HL-60/S4 treated with phorbol 12-myristate 13-acetate at 8.2 ng/mL for 4 days and 3 days (cell line): Measurements from ENCODE around the gene SERPINB2.
"Not testable (repeated sequence)": the region's sequence is repeated elsewhere in the genome, so short reads cannot be mapped to it uniquely, and the experiment has no call there.

ENCODE experiments used
- in situ Hi-C: fragments of 300-500 bp; cut with MboI; formaldehyde crosslinking; loops from 2 replicates; pipeline ENCODE4 v1.15.0; 2022; ENCODE audit warnings: low sequenced_read_pairs

Gene SERPINB2

DNA sequence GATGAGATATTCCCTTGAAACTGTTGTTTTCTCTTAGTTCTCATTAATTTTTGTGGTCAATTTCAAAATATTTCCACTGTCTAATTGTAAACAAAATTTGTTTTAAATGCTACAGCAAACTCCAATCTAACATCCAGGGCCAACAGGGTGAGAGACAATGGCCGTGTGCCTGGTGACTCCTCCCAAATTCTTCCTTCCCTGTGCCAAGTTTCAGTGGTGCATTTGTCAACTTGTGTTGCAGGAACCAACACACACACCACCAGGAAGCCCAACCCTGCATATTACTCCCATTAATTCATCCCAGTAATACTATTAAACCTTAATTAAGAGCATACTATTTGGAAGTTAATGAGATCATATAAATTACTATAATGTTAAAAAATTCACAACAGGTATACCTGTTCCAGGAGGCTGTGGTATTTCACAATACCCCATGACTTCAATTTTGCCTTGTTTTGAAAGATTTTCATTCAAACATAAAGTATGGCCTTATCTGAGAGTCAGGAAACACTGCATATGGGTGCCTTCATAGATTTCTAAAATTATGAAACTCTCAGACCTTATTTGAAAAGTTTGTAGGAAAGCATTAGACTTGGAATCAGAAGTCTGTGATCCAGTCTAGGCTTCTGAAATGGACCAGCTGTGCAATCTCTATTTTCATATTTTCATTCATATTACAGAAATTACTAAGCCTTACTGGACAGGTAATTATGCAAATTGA lies 1.1 kb downstream of the SERPINB2 start:
- in situ Hi-C loops = no loop called here

DNA sequence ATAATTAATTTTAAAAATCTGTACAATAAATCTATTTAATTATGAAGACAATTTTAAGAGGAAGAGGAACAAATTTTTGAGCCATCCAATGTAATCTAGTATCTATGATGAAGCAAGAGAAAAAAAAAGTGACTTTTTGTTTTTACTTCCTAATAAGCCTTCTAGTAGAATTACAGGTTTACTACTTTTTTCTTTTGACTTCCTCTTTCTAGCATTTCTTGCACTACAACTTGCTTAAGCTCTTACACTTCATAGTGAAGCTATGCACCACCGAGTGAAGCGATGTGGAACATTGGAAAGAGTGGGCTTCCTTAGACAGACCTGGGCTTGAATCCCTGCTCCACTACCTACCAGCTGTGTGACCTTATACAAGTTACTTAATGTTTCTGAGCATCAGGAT lies 2.1 kb downstream of the SERPINB2 start:
- in situ Hi-C loops = no loop called here

DNA sequence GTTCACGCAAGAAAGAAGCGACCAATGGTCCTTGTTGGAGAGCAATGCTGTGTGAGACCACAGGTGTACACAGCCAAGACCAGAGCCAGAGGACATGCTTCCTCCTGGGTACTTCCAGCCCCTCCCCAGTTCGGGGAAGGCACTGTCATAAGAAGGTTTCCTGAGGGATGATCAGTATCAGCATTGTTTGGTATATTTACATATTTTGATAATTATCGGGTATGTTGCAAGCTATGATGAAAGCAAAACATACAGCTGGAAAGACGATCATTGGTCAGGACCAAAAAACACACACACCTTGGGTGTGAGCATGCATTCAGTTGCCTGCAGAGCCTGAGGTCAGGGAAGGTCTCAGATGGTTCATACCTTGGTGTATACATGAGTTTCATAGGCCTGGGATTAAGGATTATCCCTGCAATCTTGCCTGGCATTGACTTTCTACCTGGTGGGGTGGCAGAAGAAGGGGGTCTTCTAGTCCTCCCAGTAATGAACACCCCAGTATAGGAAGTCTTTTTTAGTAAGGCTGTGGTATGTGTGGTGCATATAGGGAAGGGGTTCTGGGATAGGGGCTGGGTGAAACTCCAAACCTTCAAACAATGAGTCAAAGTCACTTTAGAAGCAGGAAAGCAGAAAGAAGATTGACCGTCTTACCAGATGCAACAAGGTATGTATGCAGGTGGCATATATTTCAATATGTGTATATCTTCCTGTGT lies 2.9 kb downstream of the SERPINB2 start:
- in situ Hi-C loops = no loop called here

DNA sequence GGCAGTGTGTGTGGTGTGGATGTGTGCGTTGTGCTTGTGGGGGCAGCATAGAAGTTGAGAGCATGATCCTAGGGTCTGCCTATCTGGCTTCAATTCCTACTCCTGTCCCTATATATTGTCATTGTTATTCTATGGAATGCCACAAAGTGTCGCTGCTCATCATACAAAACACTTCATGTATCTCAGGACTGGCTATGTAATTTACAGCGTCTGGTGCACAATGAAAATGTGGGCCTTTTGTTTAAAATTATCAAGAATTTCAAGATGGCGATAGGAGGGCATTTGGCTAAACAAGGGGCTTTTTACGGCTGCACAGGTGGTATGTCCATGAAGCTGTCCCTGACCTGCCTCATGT lies 3.4 kb downstream of the SERPINB2 start:
- in situ Hi-C loops = no loop called here

DNA sequence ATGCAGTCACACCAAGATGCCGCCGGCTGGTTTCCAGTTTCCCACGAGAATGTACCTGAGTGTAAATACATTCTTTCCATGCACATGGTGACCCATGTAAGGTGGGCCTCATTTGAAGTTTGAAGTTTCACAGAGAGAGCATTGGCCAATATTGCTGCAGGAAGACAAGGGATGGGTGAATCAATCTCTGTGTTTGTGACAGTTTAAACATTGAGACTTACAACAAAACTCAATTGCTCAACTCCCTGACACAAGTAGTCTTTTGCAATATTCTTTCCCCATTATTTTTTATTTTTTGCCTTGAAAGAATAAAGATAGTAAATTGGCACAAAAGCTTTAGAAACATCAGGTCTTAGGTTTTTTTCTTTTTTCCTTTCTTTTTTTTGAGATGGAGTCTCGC lies 5.1 kb downstream of the SERPINB2 start:
- in situ Hi-C loops = no loop called here

DNA sequence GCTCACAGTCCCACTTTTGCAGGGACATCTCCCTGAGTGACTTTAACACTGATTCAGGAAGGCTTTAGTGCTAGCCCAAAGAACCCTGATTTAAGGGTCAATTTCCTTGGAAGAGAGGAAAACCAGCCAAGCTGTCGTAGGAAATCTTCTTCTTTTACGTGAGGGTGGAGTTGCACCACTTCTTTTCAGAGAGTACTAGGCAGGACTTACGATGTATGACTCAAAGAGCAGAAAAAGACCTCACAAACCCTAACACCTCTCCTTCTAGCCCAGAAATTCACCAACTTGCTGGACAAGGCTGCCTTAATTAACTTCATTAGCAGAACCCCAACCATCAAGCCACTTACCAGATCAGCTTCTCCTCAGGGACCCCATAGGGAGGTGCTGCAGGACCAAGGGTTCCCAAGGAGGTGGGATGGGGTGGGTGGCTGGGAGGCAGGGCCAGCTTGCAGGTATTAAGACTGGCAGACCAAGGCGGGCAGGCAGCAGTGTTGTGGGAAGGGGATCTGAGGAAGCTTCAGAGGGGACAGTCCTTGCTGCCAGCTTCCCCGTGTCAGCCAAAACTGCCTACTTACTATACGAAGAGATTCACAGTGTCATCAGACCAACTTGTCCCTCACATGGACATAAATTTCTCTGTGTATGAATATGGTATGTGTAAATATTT lies 6.7 kb downstream of the SERPINB2 start:
- in situ Hi-C loops = no loop called here

DNA sequence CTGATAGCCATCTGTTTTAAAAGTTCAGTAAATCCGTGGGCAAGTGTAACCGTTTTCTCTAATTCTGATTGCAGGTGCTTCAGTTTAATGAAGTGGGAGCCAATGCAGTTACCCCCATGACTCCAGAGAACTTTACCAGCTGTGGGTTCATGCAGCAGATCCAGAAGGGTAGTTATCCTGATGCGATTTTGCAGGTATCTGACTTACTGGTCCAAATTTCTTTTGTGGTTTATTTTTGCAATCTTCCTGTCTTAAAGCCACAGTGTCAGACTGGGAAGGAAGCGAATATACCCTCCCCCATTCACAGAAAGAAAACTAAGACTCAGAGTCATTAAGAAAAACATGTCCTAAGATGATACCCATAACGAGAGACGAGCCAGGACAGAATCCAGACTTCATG lies 7.7 kb downstream of the SERPINB2 start:
- in situ Hi-C loops = no loop called here

DNA sequence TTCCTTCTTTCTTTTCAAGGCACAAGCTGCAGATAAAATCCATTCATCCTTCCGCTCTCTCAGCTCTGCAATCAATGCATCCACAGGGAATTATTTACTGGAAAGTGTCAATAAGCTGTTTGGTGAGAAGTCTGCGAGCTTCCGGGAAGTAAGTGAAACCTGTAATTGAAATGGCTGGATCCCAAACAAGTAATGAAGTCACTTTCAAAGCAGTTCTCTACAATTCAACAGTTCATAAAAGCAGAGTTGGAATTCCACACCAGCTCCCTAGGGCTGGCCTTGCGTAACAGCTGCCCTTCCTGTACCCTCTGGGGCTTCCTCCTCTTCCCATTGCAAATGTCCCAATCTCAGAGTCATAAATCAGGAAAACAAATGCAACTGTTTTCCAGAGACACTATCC lies 9.6 kb downstream of the SERPINB2 start:
- in situ Hi-C loops = no loop called here

DNA sequence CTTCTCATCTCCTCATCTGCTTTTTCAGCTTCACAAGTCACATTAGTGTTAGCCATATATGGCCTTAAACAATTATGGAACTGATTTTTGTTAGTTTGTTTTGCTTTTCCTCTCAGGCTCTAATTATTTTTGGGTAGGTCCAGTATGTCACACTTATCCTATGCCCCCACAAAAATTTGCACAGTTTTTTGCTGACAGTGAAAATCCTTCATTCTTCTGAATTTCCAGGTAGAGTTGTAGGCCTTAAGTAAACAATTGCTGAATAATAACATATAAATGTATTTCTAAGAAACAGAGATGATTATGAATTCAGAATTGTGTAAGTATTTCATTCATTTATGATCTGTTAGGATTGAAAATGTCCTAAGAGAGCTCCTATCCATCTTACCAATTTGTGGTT lies 11.7 kb downstream of the SERPINB2 start:
- in situ Hi-C loops = no loop called here

DNA sequence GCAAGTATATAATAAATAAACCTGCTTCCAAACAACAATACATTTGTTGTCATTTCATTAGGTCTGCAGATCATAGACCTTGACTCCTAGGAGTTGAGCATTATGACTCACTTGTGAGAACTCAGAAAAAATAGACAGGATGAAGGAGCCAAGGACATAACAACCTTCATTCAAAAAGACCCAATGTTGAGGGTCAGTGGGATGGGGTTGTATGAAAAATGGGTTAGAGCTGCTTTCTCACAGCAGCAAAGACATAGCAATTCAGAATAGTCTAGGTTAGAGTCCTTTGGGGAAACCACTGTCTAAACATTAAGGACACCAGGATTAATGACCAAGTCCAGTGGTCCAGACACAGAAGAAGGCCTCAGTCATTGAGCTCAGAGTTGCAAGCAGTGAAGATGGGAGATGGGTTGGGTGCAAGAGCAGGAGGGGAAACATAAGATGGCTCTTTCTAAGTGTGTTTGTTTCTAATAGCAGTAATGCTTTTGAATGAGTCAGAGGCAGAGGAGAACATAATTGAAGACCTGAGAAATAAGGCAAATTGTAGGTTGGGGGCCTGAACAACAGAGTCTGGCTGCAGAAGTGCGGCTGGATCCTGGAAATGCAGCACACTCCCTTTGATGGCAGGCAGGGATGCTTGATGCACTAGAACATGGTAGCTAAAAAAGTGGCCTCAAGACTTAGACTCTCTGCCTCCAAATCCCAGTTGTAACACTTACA lies 16.5 kb downstream of the SERPINB2 start:
- in situ Hi-C loops = no loop called here

DNA sequence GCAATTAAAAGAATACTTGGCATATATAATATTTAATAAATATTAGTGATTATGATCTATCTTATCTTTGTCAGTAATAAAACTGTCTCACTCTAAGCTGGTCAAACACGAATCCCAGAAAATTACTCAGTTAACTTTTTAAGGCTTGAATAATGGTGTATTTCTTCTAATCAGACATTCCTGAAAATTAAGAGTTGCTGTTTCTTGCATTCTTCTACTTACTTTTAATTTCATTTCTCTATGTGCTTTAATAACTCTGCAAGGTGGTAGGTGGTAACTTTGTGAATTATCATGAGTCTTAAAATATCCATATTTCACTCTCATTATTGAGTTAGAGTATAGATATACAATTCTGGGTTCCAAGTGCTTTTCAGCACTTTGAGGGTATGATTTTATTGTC lies 17.2 kb downstream of the SERPINB2 start:
- in situ Hi-C loops = no loop called here

DNA sequence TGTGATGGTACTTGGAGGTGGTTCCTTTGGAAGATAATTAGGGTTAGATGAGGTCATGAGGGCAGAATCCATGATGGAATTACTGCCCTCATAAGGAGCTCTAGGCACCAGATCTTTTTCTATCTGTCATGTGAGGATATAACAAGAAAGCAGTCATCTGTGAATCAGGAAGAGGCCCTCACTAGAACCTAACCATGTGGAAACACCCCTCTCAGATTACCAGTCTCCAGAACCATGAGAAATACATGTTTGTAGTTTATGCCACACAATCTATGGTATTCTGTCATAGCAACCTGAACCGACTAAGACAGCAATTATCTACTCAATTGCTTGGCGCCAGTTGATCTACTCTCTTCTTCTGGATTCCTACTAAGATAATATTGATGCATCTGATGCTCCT lies 17.9 kb downstream of the SERPINB2 start:
- in situ Hi-C loops = no loop called here

DNA sequence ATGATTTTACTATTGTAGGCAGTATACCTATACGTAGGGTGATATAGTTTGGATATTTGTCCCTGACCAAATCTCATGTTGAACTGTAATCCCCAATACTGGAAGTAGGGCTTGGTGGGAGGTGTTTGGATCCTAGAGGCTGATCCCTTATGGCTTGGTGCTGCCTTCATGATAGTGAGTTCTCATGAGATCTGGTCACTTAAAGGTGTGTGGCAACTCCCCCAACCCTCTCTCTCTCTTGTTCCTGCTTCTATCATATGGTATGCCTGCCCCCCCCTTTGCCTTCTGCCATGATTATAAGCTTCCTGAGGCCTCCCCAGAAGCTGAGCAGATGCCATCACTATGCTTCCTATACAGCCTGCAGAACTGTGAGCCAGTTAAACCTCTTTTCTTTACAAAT lies 18.6 kb downstream of the SERPINB2 start:
- in situ Hi-C loops = no loop called here

DNA sequence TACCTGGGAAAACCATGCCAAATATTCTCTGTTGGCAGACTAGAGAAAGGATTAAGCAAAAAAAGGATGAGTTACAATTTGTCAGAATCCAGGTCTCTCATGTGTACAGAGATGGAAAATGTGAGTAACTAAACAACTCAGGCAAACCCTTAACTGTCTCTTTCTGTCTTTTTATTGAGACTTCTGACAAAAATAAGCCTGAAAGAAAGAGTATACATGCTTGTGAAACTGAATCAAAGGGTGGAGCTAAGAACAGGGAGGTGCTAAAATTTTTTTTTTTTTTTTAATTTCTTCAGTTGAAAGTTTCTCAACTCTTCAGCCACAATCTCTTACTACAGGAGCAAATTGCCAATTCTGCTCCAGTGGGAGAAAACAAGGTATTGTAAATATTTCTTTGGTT lies 20.2 kb downstream of the SERPINB2 start, which contains the start of gene SERPINB10:
SERPINB10 (plus strand) TSS at position 295 of the 400 bp plus-strand sequence. CDS start 7,553 bp downstream, outside the sequence.
- in situ Hi-C loops = no loop called here

DNA sequence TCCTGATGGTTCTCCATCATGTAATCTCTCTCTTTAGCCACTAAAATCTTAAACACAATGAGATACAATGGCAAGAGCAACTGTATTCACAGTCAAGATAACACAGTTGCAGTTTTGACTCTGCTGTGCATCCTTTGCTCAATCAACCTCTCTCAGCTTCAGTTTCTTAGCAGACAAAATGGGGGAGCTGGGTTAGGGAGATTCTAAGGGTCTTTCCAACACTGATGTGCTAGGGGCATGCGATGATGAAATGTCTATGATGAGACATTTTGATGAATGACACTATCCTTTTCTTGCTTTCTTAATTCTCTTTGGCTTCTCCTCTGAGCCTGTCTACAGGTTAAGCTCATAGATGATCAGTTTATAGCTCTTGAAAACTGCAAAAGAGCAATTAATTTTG lies 21.4 kb downstream of the SERPINB2 start:
- in situ Hi-C loops = no loop called here

DNA sequence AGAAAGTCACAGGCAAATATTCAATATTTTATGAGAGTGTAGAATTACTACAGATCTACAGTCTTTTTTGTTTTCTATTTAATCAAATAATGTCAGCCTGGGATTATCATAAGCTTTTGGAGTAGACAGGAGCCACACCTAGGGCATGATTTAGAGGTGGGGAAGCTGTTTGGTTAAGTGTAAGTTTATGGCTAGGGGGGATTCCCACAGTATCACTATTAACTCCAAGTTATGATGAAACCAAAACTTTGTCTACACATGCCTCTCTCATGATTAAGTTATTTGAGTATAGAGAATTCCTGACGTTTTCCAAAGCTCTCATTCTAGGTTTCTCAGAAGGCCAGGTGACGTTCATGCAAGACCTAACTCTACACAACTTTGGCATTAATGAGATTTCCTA lies 22.4 kb downstream of the SERPINB2 start:
- in situ Hi-C loops = no loop called here

DNA sequence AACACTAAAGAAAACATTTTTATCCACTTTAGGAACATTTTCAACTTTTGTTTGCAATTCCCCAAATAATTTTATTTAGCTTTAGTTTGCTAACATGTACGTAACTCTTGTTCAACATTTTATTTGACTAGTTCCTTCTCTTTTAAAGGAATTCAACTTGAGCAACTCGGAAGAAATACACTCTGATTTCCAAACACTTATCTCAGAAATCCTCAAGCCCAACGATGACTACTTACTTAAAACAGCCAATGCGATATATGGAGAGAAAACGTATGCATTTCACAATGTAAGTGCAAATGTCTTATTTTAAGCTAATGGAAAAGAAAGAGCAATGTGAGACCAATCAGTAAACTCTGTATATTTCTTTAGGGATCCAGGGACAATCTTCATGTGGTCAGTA lies 30.3 kb downstream of the SERPINB2 start:
- in situ Hi-C loops = no loop called here

DNA sequence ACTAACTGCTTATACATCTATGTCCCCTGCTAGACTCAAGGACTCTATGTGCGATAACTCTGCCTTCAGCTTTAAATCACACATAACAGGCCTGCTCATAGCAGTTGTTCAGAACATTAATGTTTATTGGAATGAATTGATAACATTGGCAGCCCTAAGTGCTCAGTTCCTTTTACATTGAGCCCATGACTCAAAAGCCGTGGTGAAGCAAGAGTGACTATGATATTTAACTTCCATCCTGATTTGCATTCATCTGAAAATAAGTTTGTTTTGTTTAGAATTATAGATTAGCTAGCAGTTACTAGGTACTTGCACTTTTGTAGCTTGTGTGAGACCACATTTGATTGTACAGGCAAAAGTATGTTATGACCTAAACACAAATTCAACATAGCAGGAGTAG lies 34.5 kb downstream of the SERPINB2 start:
- in situ Hi-C loops = no loop called here

DNA sequence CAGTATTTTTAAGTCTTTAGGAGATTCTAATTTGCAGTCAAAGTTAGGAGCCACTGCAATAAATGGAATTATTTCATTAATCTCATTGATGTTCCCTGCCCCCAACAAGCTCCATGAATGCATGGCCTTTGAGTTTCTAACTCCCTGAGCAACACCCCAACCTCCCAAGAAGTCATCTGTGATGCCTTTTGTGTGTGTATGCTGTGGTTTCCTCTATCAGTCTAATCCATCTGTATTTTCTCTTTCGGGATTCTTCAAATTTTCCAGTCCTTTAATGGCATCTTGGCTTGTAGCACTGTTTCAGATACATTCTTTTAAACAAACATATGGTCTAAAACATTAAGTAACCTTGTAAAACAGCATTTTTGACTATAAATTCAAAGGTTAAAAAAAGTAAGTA lies 37.0 kb downstream of the SERPINB2 start:
- in situ Hi-C loops = no loop called here

DNA sequence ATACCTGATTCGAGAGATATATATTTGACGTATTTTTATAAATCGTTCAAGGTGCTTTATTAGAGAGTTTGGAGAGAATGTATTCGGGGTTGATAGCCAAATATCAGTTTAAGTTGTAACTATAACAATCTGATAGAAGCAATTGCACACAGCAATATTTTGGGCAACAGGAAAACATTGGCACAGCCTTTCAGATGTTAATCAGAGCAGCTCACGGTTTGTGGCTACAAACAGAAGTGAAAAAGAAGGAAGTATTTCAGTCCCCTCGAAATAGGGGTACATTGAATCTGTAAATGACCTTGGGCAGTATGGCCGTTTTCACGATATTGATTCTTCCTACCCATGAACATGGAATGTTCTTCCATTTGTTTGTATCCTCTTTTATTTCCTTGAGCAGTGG lies 40.8 kb downstream of the SERPINB2 start:
- in situ Hi-C loops = no loop called here

DNA sequence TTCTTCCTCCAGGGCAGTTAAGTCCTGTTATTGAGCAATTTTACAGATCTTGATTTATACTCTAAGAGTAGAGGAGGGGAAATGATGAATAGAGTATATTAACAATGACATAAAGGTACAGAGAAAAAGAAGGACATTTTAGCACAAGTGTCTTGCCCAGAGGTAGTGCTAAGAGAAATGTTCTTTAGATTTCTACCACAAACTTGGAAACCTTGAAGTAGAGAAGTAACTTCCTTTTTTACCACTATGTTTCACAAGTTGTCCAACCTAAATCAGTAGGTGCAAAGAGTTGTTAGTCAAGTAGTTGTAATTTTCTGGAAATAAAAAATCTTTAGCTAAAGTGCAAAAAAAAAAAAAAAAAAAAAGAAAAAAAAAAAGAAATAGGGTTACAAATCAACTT lies 41.9 kb downstream of the SERPINB2 start:
- in situ Hi-C loops = not testable (repeated sequence)
